GM21825 (cell line): Measurements from ENCODE around the gene STAB2.

Experiments
- ATAC-seq: cut with Tn5 transposase; IDR thresholded peaks from one replicate; pipeline ENCODE4 v1.9.1; 2021; ENCODE audit warnings: mild to moderate bottlenecking, moderate library complexity; ENCODE audit not compliant: unreplicated experiment

The STAB2 gene, protein sequence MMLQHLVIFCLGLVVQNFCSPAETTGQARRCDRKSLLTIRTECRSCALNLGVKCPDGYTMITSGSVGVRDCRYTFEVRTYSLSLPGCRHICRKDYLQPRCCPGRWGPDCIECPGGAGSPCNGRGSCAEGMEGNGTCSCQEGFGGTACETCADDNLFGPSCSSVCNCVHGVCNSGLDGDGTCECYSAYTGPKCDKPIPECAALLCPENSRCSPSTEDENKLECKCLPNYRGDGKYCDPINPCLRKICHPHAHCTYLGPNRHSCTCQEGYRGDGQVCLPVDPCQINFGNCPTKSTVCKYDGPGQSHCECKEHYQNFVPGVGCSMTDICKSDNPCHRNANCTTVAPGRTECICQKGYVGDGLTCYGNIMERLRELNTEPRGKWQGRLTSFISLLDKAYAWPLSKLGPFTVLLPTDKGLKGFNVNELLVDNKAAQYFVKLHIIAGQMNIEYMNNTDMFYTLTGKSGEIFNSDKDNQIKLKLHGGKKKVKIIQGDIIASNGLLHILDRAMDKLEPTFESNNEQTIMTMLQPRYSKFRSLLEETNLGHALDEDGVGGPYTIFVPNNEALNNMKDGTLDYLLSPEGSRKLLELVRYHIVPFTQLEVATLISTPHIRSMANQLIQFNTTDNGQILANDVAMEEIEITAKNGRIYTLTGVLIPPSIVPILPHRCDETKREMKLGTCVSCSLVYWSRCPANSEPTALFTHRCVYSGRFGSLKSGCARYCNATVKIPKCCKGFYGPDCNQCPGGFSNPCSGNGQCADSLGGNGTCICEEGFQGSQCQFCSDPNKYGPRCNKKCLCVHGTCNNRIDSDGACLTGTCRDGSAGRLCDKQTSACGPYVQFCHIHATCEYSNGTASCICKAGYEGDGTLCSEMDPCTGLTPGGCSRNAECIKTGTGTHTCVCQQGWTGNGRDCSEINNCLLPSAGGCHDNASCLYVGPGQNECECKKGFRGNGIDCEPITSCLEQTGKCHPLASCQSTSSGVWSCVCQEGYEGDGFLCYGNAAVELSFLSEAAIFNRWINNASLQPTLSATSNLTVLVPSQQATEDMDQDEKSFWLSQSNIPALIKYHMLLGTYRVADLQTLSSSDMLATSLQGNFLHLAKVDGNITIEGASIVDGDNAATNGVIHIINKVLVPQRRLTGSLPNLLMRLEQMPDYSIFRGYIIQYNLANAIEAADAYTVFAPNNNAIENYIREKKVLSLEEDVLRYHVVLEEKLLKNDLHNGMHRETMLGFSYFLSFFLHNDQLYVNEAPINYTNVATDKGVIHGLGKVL (N-terminal part only)

DNA sequence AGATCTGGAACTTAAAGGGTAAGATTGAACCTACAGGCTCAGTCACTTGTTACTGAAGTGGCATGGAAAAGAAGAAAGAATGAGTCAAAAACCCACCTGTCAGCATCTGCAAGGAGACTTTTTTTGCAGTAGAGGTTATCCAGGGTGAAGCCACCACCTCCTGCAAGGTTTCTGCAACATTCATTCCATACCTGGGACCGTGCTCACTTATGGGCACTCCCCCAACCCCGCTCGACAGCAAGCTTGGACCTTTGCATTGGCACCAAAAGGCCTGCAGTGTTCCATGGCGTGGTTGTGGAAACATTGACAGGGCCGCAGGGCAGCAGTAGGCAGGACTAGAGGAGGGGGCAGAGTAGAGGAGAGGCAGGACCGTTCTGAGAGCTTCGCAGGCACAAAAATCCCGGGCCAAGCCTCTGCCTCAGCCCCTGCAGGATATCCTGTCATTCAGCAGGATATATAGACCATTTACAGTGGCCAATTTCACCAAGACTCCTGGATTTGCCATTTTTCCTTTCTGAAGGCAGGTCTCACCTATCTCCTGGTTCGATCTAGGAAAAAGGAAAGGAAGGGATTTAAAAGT is at the start of gene STAB2:
Gene STAB2, plus strand, starts transcription at position 483 of the 580 bp plus-strand sequence. CDS start 204 bp downstream, outside the sequence.
- ATAC-seq: no peak

DNA sequence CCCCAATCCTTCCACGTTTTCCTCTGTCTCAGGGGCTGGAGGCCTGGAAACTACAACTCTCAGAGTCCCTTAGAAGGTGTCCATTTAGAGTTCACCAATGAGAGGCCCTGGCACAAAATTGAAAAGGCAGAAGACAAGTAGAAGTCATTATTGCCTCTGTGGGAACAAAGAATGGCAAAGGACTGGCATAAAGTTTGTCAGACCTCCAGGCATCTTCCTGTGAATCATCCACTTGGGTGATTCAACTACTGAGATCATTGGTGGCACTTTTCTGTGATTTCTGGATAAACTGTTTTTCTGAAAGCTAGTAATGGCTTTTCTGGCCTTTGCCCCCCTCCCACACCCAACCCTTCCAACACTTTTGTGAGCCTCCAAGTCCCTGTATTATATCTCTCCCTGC is 48.7 kb upstream of the STAB2 start:
- ATAC-seq: no peak

DNA sequence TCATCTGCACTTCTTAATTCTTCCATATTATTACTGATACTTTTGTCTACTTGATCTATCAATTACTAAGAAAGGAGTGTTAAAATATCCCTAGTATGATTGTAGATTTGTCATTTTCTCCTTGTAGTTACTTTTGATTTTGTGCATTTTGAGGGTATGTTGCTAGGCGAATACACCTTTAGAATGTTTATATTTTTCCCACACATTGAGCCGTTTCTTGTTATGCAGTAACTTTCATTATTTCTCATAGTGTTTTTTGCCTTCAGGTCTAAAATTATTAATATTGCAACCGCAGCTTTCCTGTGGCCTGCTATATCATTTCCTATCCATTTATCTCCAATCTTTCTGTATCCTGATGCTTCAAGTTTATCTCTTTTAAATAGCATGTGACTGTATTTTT is 46.8 kb upstream of the STAB2 start:
- ATAC-seq: no peak

DNA sequence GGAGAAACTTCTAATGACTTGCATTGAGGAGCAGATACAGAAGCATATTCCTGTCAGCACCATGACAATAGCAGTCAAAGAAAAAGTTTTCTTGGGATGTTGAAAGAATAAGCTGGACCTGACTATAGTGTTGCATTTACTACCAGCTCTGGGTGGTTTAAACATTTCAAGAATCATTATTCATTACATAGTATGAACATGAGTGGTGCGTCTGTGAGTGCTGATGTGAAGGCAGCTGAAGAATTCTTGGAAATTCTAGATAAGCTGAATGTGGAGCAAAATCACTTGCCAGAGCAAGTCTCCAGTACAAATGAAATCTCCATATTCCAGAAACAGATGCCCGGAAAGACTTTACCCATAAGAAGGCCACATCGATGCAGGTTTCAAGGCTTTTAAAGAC is 45.0 kb upstream of the STAB2 start:
- ATAC-seq: no peak

DNA sequence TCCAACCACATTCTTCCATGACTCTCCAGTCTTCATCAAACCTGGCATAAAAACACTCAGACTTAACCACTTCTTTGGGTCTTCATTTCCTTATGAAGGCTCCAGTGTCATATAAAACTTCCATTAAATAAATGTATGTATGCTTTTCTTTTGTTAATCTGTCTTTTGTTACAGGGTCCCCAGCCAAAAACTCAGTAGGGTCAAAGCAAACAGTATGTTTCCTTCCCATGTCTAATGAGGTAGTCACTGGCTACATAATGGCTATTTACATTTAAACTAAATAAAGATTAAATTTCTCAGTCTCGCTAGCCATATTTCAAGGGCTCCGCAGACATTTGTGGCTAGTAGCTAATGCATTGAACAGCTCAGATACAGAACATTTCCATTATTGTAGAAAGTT is 40.1 kb upstream of the STAB2 start:
- no peak for ATAC-seq

DNA sequence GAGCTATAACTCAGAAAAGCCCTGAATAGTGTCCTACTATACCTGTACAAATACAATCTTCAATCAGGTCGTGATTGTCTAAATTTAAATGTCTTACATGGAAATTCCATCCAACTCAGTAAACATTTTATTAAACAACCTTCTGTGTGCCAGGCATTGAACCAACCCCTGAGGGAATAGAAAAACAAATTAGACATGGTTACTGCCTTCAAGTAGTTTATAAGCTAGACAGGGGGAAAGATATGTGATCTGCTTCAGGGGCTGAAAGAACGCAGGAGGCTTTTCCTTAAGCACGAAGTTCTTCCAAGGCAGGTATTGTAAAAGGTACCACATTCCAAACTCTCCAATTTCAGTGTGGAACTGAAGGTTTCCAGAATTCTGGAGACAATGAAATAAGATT is 39.7 kb upstream of the STAB2 start:
- no peak for ATAC-seq

DNA sequence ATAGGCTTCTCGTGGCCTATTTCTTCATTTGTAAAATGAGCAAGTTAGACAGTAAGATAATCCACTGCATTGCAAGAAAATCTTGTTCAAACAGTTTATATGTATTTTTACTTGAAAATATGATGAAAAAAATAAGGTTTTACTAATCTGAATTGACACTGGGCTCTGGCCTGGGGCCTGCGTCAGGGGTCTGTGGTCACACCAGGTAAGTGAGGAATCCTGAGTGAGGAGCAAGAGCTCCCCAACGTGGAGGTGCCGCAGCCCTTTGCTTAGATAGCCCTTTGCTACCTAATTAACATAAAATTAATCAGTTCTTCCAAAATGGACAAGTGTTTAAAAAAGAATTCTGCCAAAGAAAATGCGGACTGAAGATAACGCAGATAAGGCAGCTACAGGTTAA is 39.1 kb upstream of the STAB2 start:
- ATAC-seq: no peak

DNA sequence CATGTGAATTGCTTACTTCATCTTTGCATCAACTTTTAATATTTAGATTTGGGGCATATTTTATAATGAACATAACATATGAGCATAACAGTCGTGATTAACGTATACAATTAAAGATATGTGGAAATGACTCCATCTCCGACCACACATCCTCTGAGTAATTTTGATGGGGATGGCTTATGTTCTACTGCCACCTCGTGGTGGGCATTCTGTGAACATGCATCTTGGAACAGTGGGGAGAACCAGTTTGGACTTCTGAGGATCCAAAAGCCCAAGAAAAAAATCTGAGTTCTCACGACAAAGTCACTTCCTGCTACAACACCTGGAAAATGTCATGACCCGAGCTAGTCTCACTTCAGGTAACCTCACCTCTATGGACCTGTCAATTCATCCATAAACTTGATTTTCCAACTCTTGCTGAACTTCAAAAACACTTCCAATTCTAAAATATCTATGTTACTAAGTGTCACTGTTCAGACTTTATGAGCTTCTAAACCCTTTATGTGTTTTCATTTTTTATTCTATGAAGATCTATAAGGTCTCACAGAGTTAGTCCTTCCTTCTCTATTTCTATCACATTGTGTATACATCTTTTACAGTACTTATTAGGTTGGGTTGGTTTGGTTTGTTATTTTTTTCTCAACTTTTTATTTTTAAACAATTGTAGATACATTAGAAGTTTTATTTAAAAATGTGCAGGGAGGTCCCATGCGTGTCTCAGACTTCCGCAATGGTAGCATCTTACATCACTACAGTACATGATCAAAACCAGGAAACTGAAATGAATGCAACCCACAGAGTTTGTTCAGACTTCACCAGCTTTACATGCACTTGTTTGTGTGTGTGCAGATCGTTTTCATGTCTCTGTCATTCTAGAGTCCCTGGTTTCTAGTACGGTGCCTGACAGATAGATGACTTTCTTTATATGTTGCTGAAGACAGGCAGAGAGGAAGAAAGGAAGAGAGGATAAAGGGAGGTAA is 38.2 kb upstream of the STAB2 start:
- ATAC-seq: peak; percentile 72

DNA sequence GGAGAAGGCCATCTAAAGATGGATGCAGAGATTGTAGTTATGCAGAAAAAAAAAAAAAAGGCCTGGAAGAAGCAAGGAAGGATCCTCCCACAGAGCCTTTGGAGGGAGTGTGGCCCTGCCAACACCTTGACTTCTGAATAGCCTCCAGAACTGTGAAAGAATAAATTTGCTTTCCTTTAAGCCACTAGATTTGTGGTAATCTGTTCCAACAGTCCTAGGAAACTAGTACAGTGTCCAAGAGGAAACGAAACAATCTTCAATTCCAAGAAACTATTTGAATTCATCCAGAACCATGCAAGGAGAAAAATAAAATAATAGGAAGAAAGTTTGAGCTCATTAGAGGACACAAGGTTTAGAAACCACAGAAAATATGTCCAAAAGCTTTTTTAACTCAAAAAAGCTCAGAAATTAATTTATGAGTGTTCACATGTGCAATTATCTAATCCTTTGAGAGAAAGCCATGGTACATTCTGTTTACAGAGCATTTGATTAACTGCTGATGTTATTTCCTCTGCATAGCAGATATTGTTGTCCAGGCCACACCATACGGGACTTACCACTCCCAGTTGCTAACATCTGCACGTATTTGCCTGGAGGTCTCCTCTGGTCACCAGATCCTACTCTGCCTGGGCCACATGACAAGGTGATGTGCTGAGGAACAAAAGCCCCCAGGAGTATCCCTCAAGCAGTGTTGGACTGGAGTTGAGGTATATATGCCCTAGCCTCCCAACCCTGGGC is 30.0 kb upstream of the STAB2 start:
- ATAC-seq: no peak

DNA sequence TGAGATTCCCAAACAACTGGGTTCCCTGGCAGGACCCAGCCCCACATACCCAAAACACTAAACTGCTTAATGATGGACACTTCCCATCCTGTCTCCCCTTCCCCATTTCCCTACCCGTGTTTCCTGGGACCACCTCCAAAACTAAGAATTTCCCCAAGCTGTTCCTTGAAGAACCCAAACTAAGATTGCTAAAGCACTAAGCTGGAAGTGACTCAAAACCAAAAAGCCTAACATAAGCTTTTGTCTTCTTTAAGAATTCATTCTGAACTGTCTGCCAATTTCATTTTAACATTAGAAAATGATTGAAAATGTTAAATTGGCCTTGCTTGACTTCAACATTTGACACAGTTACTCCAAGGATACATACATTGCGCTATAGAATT is 29.5 kb upstream of the STAB2 start:
- ATAC-seq: no peak

DNA sequence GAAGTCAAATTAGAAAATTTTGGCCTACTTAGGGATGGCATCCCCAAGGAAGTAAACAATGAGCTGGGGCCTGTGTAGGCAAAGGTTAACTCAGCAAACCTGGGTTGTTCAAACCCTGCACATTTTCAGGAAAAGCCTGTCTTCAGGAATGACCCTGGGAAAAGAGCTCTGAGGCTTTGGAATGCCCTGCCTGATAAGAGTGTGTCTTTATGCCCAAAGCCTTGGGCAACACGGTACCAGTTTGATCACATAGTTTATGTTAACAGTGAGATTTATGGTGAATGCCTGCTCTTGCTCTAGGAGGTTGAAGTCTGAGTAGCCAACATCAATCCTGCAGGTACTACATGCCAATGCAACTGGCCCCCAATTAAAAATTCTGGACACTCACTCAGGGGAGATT is 28.2 kb upstream of the STAB2 start:
- no peak for ATAC-seq

DNA sequence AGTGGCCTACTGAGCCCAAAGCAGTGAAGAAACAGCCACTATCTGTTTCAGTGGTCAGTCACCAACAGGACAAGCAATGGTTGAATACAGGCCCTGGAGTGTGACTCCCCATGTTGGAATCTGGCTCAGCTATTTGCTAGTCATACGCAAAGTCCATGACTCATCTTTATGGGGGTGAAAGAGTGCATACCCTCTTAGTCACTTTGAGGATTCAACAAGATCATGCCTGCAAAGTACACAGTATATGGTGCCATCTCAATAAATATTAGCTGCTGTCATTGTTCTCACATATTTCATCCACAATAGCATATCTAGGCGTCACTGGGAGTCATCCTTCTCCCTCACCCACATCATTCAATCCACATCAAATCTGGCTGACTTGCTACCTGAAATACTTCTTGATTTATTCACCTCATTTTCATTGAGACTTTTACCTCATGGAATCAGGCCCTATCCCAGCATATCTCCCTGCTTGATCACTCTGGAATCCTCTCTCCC is 26.4 kb upstream of the STAB2 start:
- no peak for ATAC-seq

DNA sequence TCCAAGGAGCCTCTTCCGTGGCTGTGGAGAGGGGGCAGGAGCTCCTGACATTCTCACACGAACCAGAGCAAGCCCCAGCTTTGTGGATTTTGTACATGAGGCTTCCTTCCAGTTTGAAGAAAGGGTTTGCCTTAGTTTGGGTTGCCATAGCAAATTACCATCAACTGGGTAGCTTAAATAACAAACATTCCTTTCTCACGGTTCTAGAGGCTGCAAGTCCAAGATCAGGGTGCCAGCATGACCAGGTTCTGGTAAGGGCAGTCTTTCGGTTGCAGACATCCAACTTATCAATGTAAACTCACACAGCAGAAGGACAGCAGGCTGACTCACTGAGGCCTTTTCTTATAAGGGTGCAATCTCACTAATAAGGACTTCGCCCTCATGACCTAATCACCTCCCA is 25.9 kb upstream of the STAB2 start:
- ATAC-seq: no peak

DNA sequence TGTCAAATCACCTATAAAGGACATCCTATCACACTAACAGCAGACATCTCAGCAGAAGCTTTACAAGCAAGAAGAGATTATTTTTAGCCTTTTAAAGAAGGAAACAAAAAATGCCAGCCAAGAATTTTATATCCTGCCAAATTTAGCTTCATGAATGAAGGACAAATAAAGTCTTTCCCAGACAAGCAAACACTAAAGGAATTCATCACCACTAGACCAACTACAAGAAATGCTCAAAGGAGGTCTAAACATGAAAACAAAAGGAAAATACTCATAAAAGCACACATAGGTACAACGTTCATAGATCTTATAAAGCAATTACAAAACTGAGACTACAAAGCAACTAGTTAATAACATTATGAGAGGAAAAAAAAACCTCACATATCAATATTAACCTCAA is 20.7 kb upstream of the STAB2 start:
- ATAC-seq: no peak

DNA sequence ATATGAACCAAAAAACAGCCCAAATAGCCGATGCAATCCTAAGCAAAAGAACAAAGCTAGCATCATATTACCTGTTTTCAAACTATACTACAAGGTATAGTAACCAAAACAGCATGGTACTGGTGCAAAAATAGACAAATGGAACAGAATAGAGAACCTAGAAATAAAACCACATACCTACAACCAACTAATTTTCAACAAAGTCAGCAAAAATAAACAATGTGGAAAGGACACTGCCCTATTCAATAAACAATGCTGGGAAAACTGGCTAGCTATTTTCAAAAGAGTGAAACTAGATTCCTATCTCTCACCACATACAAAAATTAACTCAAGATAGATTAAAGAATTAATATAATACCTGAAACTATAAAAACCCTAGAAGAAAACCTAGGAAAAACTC is 17.8 kb upstream of the STAB2 start:
- no peak for ATAC-seq

DNA sequence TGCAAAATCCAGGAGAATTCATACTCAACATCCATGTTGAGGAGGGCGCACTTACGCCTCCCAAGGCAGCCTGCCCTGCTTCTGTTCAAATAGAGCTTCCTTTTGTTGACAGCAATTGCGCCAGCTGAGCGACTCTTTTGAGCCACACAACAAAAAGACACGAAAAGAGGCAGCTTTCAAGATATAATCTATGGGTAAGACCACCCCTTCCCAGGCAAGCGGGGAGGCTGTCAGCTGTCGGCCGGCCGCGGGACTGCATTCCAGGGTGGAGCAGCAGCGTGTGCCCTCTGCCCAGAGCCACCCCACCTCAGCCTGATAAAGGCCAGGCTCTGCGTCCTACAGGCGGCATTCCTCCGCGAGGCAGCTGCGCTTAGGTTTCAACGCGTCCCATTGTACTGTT is 15.8 kb upstream of the STAB2 start:
- ATAC-seq: no peak

DNA sequence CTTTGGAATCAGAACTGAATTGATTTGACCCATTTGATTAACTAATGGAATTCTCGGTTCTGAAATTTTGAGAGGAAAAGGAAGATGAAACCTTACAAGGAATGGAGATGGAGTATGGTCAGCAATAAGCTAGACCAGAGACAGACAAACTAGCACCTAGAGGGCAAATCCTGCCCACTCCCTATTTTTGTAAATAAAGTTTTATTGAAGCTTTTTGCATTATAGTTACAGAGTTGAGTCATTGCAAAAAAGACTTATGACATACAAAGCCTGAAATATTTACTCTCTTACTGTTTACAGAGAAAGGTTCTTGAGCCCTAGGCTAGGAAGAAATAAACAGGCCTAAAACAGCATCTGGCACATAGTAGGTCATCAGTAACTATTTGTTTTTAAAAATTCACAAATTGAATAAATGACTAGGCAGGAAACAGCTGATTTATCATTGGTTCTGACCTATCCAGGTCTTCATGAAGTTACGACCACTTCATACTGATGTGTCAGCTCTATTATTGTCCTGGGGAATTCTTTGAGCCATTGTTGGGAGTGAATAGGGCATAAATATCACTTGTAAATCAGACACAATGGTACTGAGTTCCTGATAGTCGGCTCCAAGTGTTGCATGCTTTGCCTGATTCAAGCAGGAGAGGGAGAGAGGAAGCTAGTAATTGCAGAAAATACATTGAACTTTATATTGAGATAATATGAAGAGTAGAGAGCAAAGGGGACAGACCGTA is 14.6 kb upstream of the STAB2 start:
- no peak for ATAC-seq

DNA sequence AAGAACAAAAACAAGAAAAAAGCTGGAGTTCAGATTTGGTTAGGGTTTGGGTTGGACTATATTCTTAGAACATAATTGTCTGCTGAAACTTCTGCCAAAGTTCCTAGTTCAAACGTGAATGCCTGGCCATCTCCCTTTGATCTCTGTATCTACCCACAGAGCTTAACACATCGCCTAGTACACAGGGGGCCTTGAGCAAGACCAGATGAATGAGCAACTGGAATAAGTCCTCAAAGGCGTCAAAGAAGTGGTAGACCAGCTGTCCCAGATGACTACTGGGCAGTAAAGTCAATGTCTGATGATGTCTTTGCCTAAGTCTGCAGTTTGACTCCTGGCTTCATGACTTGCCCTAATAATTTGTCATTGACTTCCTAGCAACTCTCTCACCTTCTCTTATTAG is 13.9 kb upstream of the STAB2 start:
- no peak for ATAC-seq
